Liver (tissue), 9 donors: ENCODE data around the gene JAZF1. TPM values are rescaled to one million over a fixed set of nuclear protein-coding genes. Genes with fewer than 3 reads are reported as not detected.

ENCODE experiments used
- DNase-seq: peaks from one replicate; pipeline ENCODE4 v3.0.0-alpha.2; 2017; ENCODE audit warnings: low spot score
- H3K27ac ChIP-seq, 2 donors: one replicate each; pipeline ENCODE4 v1.7.0; 2013; ENCODE audit warnings: inconsistent platforms in 2 of 2, low read length in 2 of 2, control low read depth in 1 of 2, low read depth in 1 of 2, mild to moderate bottlenecking in 1 of 2
- H3K27me3 ChIP-seq, 4 donors: one replicate each; pipeline versions ENCODE4 v1.6.1 to v1.7.0; 2013; ENCODE audit warnings: low read length in 3 of 4, inconsistent platforms in 1 of 4, mild to moderate bottlenecking in 1 of 4, moderate library complexity in 1 of 4; ENCODE audit not compliant: control insufficient read depth in 4 of 4, insufficient read depth in 4 of 4
- H3K36me3 ChIP-seq, 4 donors: one replicate each; pipeline versions ENCODE4 v1.6.1 to v1.7.0; 2013; ENCODE audit warnings: low read length in 3 of 4, mild to moderate bottlenecking in 3 of 4, low read depth in 1 of 4, moderate library complexity in 1 of 4; ENCODE audit not compliant: control insufficient read depth in 4 of 4, insufficient read depth in 3 of 4
- H3K4me1 ChIP-seq, 4 donors: one replicate each; pipeline versions ENCODE4 v1.6.1 to v1.7.0; 2013; ENCODE audit warnings: low read length in 3 of 4, mild to moderate bottlenecking in 3 of 4, moderate library complexity in 1 of 4; ENCODE audit not compliant: control insufficient read depth in 4 of 4, insufficient read depth in 4 of 4
- H3K4me3 ChIP-seq, 3 donors: one replicate each; pipeline versions ENCODE4 v1.6.1 to v1.7.0; 2013; ENCODE audit warnings: low read length in 3 of 3, control low read depth in 1 of 3, low read depth in 1 of 3, mild to moderate bottlenecking in 1 of 3
- H3K9ac ChIP-seq, 2 donors: one replicate each; pipeline ENCODE4 v1.7.0; 2013; ENCODE audit warnings: low read length in 2 of 2, mild to moderate bottlenecking in 2 of 2, moderate library complexity in 2 of 2, control low read depth in 1 of 2, low read depth in 1 of 2
- H3K9me3 ChIP-seq, 4 donors: one replicate each; pipeline versions ENCODE4 v1.6.1 to v1.7.0; 2013; ENCODE audit warnings: low read length in 3 of 4; ENCODE audit not compliant: control insufficient read depth in 4 of 4
- CTCF ChIP-seq: fragments of 150-350 bp; IDR thresholded peaks from 2 replicates; pipeline ENCODE4 v1.5.1; 2017; ENCODE audit warnings: improper control_type of control experiment, low read depth, low read length; ENCODE audit not compliant: missing input control
- EGR1 ChIP-seq, 2 donors: IDR thresholded peaks; 2 replicates each; pipeline ENCODE4 v1.6.1; 2016 to 2018; ENCODE audit warnings: antibody characterized with exemption in 2 of 2, low read depth in 2 of 2
- FOXA1 ChIP-seq: IDR thresholded peaks from 2 replicates; pipeline ENCODE4 v1.6.1; 2016; ENCODE audit warnings: antibody characterized with exemption
- GABPA ChIP-seq, 2 donors: IDR thresholded peaks in 1 of 2; conservative IDR thresholded peaks in 1 of 2; 2 replicates each; pipeline ENCODE4 v1.6.1; 2016; ENCODE audit warnings: antibody characterized with exemption in 2 of 2, mild to moderate bottlenecking in 1 of 2, moderate library complexity in 1 of 2
- HNF4A ChIP-seq, 2 donors: conservative IDR thresholded peaks; 2 replicates each; pipeline ENCODE4 v1.6.1; 2016; ENCODE audit warnings: antibody characterized with exemption in 2 of 2, mild to moderate bottlenecking in 2 of 2
- JUND ChIP-seq, 2 donors: IDR thresholded peaks; 2 replicates each; pipeline ENCODE4 v1.6.1; 2016; ENCODE audit warnings: antibody characterized with exemption in 2 of 2
- MAX ChIP-seq: IDR thresholded peaks from 2 replicates; pipeline ENCODE4 v1.6.1; 2016; ENCODE audit warnings: antibody characterized with exemption
- NR2F2 ChIP-seq: IDR thresholded peaks from 2 replicates; pipeline ENCODE4 v1.6.1; 2016; ENCODE audit warnings: antibody characterized with exemption
- RAD21 ChIP-seq, 2 donors: IDR thresholded peaks; 2 replicates each; pipeline ENCODE4 v1.6.1; 2016; ENCODE audit warnings: antibody characterized with exemption in 2 of 2, mild to moderate bottlenecking in 2 of 2
- REST ChIP-seq: IDR thresholded peaks from 2 replicates; pipeline ENCODE4 v1.6.1; 2016; ENCODE audit warnings: antibody characterized with exemption, mild to moderate bottlenecking
- SP1 ChIP-seq: IDR thresholded peaks from 2 replicates; pipeline ENCODE4 v1.6.1; 2018; ENCODE audit warnings: antibody characterized with exemption, mild to moderate bottlenecking
- TAF1 ChIP-seq: conservative IDR thresholded peaks from 2 replicates; pipeline ENCODE4 v1.6.1; 2016; ENCODE audit warnings: antibody characterized with exemption, mild to moderate bottlenecking
- YY1 ChIP-seq: IDR thresholded peaks from 2 replicates; pipeline ENCODE4 v1.6.1; 2016; ENCODE audit warnings: antibody characterized with exemption, mild to moderate bottlenecking
- ZBTB33 ChIP-seq: IDR thresholded peaks from 2 replicates; pipeline ENCODE4 v1.6.1; 2016; ENCODE audit warnings: antibody characterized with exemption
- WGBS: extraction: QIAGEN DNeasy Blood & Tissue Kit; methylation state at CpG from one replicate; pipeline ENCODE4 v1.1.7; 2013; 5-methylcytosine and 5-hydroxymethylcytosine counted together
- polyA plus RNA-seq, 2 donors: library from polyadenylated mRNA; stranded (reverse) in 1 of 2; unstranded in 1 of 2; fragments of 200-250 nt in 1 of 2; fragments of >200 nt in 1 of 2; fragmentation: Nextera tagmentation in 1 of 2; extraction: Ambion mirVana in 1 of 2; gene quantifications; one replicate each; pipeline versions ENCODE4 v1.2.1 to v1.2.3, GENCODE V29; 2013 to 2015
- total RNA-seq, 2 donors: library from RNA; depleted of rRNA; stranded (reverse); fragments of >200 nt; gene quantifications; one replicate each; pipeline ENCODE4 v1.2.3, GENCODE V29; 2014
- donor health status: healthy.
- donor health status: healthy.
- donor health status: healthy.
- donor health status: healthy.
- donor health status: healthy.

The JAZF1 gene
- total and polyA plus RNA-seq, 4 donors = 2.7 to 17.8 (median 4.0) TPM

- TF ChIP-seq FOXA1 = no peak
- TF ChIP-seq TAF1 = no peak
- TF ChIP-seq NR2F2 = no peak
- no peak for TF ChIP-seq JUND (IDR thresholded peaks at IDR 0.05)
- no peak for TF ChIP-seq CTCF
- no peak for TF ChIP-seq GABPA (IDR thresholded peaks at IDR 0.05 in 1 of 2, conservative IDR thresholded peaks at IDR 0.05 in 1 of 2)
- H3K4me1 ChIP-seq = peaks cover 2 to 7% (median 5%) of the 10 kb centered on the region in 4 donors
- no peaks in the 10 kb centered on the region for H3K27me3 ChIP-seq
- 78% methylated on average over 4 of the region's 4 CpGs for WGBS
- H3K9me3 ChIP-seq = no peaks in the 10 kb centered on the region
- H3K9ac ChIP-seq = no peak overlapping the region
- H3K27ac ChIP-seq = no peak overlapping the region
- H3K36me3 ChIP-seq = no peaks in the 10 kb centered on the region
- no peak overlapping the region for H3K4me3 ChIP-seq
- DNase-seq = no peak
These were observed 274.6 kb downstream of the JAZF1 start for GRCh38 chr7:27905951-27906350.

GRCh38 chr7:27901028-27901760 lies 279.4 kb downstream of the JAZF1 start:
- H3K9me3 ChIP-seq = no peaks in the 10 kb centered on the region
- peak overlapping the region in 2 of 3 donors; percentile 16 to 29 for H3K4me3 ChIP-seq
- peak overlapping the region; percentile 72 to 79 for H3K9ac ChIP-seq
- whole genome bisulfite sequencing = 26% methylated on average over 5 of the region's 5 CpGs
- no peak for DNase-seq
- H3K27me3 ChIP-seq = no peaks in the 10 kb centered on the region
- peak overlapping the region; percentile 82 to 87 for H3K27ac ChIP-seq
- TF ChIP-seq RAD21 (IDR thresholded peaks at IDR 0.05) (peak in 1 of 2 donors; percentile 3), YY1 (peak; percentile 64), HNF4A (conservative IDR thresholded peaks at IDR 0.05) (no peak), NR2F2 (no peak), JUND (IDR thresholded peaks at IDR 0.05) (peak; percentile 24 to 30), REST (no peak)
- H3K36me3 ChIP-seq = no peaks in the 10 kb centered on the region
- H3K4me1 ChIP-seq = peaks cover 2 to 24% (median 16%) of the 10 kb centered on the region in 4 donors

- no peak for TF ChIP-seq JUND (IDR thresholded peaks at IDR 0.05)
- TF ChIP-seq RAD21 (IDR thresholded peaks at IDR 0.05) = no peak
- no peak for TF ChIP-seq SP1
- TF ChIP-seq EGR1 (IDR thresholded peaks at IDR 0.05; ENCODE audit: low read depth in 2 of 2) = no peak
- TF ChIP-seq YY1 = no peak
- no peak for TF ChIP-seq NR2F2
- TF ChIP-seq MAX = no peak
- no peak for TF ChIP-seq ZBTB33
- TF ChIP-seq REST = no peak
- TF ChIP-seq GABPA (IDR thresholded peaks at IDR 0.05 in 1 of 2, conservative IDR thresholded peaks at IDR 0.05 in 1 of 2) = no peak
- no peak for TF ChIP-seq FOXA1
- H3K4me1 ChIP-seq = peaks cover 2 to 24% (median 16%) of the 10 kb centered on the region in 4 donors
- no peaks in the 10 kb centered on the region for H3K27me3 ChIP-seq
- 94% methylated on average over 6 of the region's 6 CpGs for WGBS
- H3K4me3 ChIP-seq = no peak overlapping the region
- H3K9me3 ChIP-seq = no peaks in the 10 kb centered on the region
- H3K9ac ChIP-seq = no peak overlapping the region
- DNase-seq = no peak
- H3K27ac ChIP-seq = no peak overlapping the region
- H3K36me3 ChIP-seq = no peaks in the 10 kb centered on the region
These were observed 280.6 kb downstream of the JAZF1 start for GRCh38 chr7:27900006-27900405.
